Ramos (cell line): Measurements from ENCODE around the gene MCC.
"Not testable (repeated sequence)": the region's sequence is repeated elsewhere in the genome, so short reads cannot be mapped to it uniquely, and the experiment has no call there.

Experiments used
- in situ Hi-C: fragments of 300-500 bp; cut with MboI; formaldehyde crosslinking; loops from one replicate; pipeline ENCODE4 v1.14.3; 2022; ENCODE audit warnings: low sequenced_read_pairs; ENCODE audit not compliant: unreplicated experiment

MCC gene

GRCh38 chr5:113493446-113493845, 5.2 kb upstream of the MCC start:
- in situ Hi-C loops, result no loop called here

- in situ Hi-C loops, result no loop called here
These were observed 2.8 kb upstream of the MCC start for GRCh38 chr5:113491022-113491421.

- in situ Hi-C loops, result no loop called here
These were observed 2.1 kb upstream of the MCC start for GRCh38 chr5:113490317-113490716.

- in situ Hi-C loops, result no loop called here
These were observed 1.0 kb upstream of the MCC start for GRCh38 chr5:113489299-113489698.

GRCh38 chr5:113488645-113489184, 462 bp upstream of the MCC start:
- in situ Hi-C loops, result no loop called here

GRCh38 chr5:113487416-113487780, 855 bp downstream of the MCC start:
- in situ Hi-C loops, result no loop called here

- in situ Hi-C loops, result no loop called here
These were observed 8.0 kb downstream of the MCC start for GRCh38 chr5:113480243-113480642.

GRCh38 chr5:113478691-113479090, 9.6 kb downstream of the MCC start:
- in situ Hi-C loops, result no loop called here

- in situ Hi-C loops, result no loop called here
These were observed 14.0 kb downstream of the MCC start for GRCh38 chr5:113474100-113474728.

- in situ Hi-C loops, result no loop called here
These were observed 25.2 kb downstream of the MCC start for GRCh38 chr5:113463032-113463431.

- in situ Hi-C loops, result not testable (repeated sequence)
These were observed 31.1 kb downstream of the MCC start for GRCh38 chr5:113457106-113457505.

GRCh38 chr5:113452941-113453340, 35.3 kb downstream of the MCC start:
- in situ Hi-C loops, result no loop called here

GRCh38 chr5:113451797-113452196, 36.5 kb downstream of the MCC start:
- in situ Hi-C loops, result no loop called here

GRCh38 chr5:113450929-113451328, 37.3 kb downstream of the MCC start:
- in situ Hi-C loops, result no loop called here

- in situ Hi-C loops, result no loop called here
These were observed 37.8 kb downstream of the MCC start for GRCh38 chr5:113450462-113450861.

- in situ Hi-C loops, result no loop called here
These were observed 40.0 kb downstream of the MCC start for GRCh38 chr5:113448252-113448651.

GRCh38 chr5:113447498-113448050, 40.7 kb downstream of the MCC start:
- in situ Hi-C loops, result no loop called here

- in situ Hi-C loops, result no loop called here
These were observed 41.8 kb downstream of the MCC start for GRCh38 chr5:113446358-113446927.

GRCh38 chr5:113437111-113437510, 51.1 kb downstream of the MCC start:
- in situ Hi-C loops, result no loop called here

- in situ Hi-C loops, result no loop called here
These were observed 52.7 kb downstream of the MCC start for GRCh38 chr5:113435575-113435974.

- in situ Hi-C loops, result no loop called here
These were observed 53.4 kb downstream of the MCC start, which contains the start of gene TSSK1B for GRCh38 chr5:113434889-113435288. TSS of gene TSSK1B (minus strand) at chr5:113434989. CDS start at chr5:113434839, 150 bp downstream.
